ENCODE data around the gene SPATS2. TPM values are rescaled to one million over a fixed set of nuclear protein-coding genes. Genes with fewer than 3 reads are reported as not detected.

SPATS2 gene
- total RNA-seq, 4 donors from 2014 or later = 24.7 to 37.8 (median 30.1) TPM

DNA sequence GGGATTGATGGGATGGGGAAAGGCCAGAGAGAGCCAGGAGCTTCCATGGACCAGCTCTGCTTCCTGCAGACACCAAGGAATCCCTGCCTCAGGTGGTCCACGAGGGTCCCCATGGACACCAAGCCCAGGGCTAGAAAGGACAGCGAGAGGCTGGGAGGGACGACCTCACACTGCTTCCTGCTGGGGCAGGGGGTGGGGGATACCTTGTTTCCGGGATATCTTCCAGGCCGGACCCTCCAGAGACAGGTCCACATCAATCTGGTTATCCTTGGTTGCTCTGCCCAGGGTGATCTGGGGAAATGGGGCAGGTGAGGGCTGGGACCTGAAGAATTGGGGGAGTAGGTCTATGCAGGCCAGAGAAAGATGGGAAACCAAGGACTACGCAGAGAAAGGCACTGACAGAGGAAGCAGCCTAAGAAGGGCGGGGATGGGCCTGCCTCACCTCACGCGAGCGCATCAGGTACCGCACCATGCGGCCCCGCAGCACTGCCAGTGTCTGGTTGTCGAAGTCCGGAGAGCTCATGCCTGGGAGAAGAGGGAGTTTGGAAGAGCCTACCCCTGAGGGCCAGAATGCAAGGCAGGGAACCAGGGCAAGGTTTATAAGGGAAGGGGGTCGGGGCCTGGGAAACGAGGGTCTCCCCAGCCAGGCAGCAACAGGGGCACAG lies 191.9 kb downstream of the SPATS2 start:
- H3K9me3 ChIP-seq = no peaks in the 10 kb centered on the region
- H3K4me3 ChIP-seq (replicated peaks in 1 of 3) = no peak overlapping the region
- TF ChIP-seq, protein P1, sequence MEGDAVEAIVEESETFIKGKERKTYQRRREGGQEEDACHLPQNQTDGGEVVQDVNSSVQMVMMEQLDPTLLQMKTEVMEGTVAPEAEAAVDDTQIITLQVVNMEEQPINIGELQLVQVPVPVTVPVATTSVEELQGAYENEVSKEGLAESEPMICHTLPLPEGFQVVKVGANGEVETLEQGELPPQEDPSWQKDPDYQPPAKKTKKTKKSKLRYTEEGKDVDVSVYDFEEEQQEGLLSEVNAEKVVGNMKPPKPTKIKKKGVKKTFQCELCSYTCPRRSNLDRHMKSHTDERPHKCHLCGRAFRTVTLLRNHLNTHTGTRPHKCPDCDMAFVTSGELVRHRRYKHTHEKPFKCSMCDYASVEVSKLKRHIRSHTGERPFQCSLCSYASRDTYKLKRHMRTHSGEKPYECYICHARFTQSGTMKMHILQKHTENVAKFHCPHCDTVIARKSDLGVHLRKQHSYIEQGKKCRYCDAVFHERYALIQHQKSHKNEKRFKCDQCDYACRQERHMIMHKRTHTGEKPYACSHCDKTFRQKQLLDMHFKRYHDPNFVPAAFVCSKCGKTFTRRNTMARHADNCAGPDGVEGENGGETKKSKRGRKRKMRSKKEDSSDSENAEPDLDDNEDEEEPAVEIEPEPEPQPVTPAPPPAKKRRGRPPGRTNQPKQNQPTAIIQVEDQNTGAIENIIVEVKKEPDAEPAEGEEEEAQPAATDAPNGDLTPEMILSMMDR (IDR thresholded peaks at IDR 0.05) = no peak
- TF ChIP-seq POLR2A (IDR thresholded peaks at IDR 0.05) = no peak
- H3K4me1 ChIP-seq = no peaks in the 10 kb centered on the region
- intact Hi-C loops (cut with DNase I) = no loop called here
- 92 to 93% methylated on average over 16 to 17 of the region's 17 CpGs for WGBS, 2 donors
- peaks cover 56 to 71% of the 10 kb centered on the region in 2 donors for H3K36me3 ChIP-seq
- DNase-seq = no peak
- H3K27me3 ChIP-seq = no peaks in the 10 kb centered on the region
- no peak overlapping the region for H3K27ac ChIP-seq

DNA sequence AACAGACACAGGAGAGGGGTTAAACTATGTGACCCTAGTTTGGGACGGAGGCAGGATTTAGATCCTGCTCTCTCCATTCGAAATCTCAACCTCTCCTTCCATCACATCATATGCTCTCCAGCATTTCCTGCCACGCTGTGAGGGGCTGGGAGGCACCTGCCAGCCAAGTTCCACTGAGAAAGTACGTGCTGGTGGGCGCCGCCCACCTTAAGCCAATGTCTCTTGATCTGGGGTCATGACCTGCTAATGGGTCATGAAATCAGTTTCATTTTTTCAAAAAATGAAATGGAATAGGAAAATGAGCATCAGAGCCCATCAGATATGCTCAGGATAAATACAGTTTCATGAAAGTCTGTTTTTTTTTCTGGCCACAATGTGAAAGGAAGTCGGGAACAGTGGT lies 193.4 kb downstream of the SPATS2 start:
- DNase-seq = no peak
- peaks cover 67 to 79% of the 10 kb centered on the region in 2 donors for H3K36me3 ChIP-seq
- no peaks in the 10 kb centered on the region for H3K4me1 ChIP-seq
- H3K27me3 ChIP-seq = no peaks in the 10 kb centered on the region
- H3K27ac ChIP-seq = no peak overlapping the region
- H3K4me3 ChIP-seq (replicated peaks in 1 of 3) = no peak overlapping the region
- 93 to 98% methylated on average over 7 of the region's 7 CpGs for WGBS, 2 donors
- no peak for TF ChIP-seq POLR2A (IDR thresholded peaks at IDR 0.05)
- TF ChIP-seq, protein P1 (IDR thresholded peaks at IDR 0.05) = no peak
- H3K9me3 ChIP-seq = no peaks in the 10 kb centered on the region
- intact Hi-C loops (cut with DNase I) = no loop called here

DNA sequence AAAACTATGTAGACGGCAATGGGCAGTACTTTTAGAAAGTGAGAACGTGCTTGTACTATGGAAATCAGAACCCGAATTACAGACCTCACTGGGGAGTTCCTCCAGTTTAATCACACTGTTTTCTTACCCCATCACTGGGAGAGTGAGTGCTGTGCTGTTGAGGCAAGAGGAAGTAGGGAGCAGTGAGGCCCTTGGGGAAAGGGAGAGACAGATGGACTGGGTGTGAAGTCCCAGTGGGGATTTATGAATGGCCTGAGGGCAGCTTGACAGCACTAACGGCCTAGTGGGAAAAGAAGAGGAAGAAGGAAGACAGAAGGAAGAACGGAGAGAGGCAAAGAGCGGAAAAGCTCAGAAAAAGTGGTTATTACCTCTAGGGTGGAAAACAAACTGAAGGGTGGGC lies 195.0 kb downstream of the SPATS2 start:
- WGBS, 2 donors = 87 to 89% methylated on average over 6 of the region's 6 CpGs
- no peak overlapping the region for H3K27ac ChIP-seq
- H3K36me3 ChIP-seq = peaks cover 65 to 76% of the 10 kb centered on the region in 2 donors
- DNase-seq = no peak
- no peaks in the 10 kb centered on the region for H3K9me3 ChIP-seq
- no peak for TF ChIP-seq POLR2A (IDR thresholded peaks at IDR 0.05)
- TF ChIP-seq, protein P1 (IDR thresholded peaks at IDR 0.05) = no peak
- no peak overlapping the region for H3K4me3 ChIP-seq (replicated peaks in 1 of 3)
- no peaks in the 10 kb centered on the region for H3K27me3 ChIP-seq
- intact Hi-C loops (cut with DNase I) = no loop called here
- H3K4me1 ChIP-seq = peaks cover 11% of the 10 kb centered on the region in 2 donors

DNA sequence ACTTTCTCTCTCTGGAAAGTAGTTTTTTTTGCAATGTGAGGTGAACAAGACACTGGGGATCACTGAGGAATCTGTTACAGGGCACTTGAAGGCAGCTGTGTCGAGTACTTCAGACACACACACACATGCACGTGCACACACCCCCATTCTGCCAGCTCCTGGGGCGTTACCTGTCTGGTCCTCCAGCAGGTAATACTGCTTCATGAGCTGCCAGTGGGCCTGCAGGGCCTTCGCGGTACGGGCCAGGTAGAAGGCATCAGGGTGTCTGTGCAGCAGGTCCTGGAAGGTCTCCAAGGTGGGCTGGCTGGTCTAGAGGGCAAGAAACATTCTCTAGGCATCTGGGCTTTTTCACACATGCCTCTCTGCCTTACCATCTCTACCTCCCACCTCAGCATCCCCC lies 195.6 kb downstream of the SPATS2 start:
- no peaks in the 10 kb centered on the region for H3K27me3 ChIP-seq
- no peak overlapping the region for H3K27ac ChIP-seq
- 88 to 89% methylated on average over 6 of the region's 6 CpGs for WGBS, 2 donors
- no peaks in the 10 kb centered on the region for H3K9me3 ChIP-seq
- H3K4me1 ChIP-seq = peaks cover 13 to 14% of the 10 kb centered on the region in 2 donors
- intact Hi-C loops (cut with DNase I) = no loop called here
- TF ChIP-seq POLR2A (IDR thresholded peaks at IDR 0.05) = no peak
- TF ChIP-seq, protein P1 (IDR thresholded peaks at IDR 0.05) = no peak
- no peak overlapping the region for H3K4me3 ChIP-seq (replicated peaks in 1 of 3)
- peaks cover 59 to 70% of the 10 kb centered on the region in 2 donors for H3K36me3 ChIP-seq
- no peak for DNase-seq

DNA sequence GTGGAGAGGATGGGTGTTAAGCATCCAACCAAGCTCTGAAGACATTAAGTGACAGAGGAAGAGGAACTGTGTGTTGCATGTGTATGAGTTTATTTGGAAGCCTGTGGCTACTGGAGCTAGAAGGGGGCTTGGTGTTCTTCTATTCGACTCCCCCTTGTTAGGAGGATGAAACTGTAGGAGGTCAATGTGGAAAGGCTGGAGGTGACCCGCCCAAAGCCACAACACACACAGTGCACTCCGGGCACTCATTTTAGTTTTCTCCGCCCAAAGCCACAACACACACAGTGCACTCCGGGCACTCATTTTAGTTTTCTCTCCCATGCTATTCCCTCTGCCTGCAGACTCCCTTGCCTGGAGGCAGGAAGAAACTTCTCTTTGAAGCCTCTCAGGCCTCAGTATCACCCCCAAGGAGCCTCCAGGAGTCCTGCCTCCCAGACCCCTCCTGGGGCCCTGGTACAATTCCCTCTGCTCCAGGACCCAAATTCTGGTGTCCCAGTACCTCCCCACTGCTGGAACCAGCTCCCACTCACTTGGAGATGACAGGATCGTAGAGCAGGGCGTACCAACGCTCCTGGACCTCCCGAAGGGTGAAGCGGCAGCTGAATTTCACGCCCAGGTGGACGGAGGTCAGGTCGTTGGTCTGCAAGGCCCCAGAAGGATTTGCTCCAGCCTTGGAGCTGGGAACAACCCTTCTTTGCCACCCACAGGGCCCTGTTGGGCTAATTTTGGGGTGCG lies 196.9 kb downstream of the SPATS2 start:
- no peaks in the 10 kb centered on the region for H3K27me3 ChIP-seq
- no peak overlapping the region for H3K4me3 ChIP-seq (replicated peaks in 1 of 3)
- intact Hi-C loops (cut with DNase I) = no loop called here
- peaks cover 13 to 18% of the 10 kb centered on the region in 2 donors for H3K4me1 ChIP-seq
- WGBS, 2 donors = 94 to 96% methylated on average over 12 to 14 of the region's 14 CpGs
- H3K36me3 ChIP-seq = peaks cover 48 to 57% of the 10 kb centered on the region in 2 donors
- TF ChIP-seq, protein P1 (IDR thresholded peaks at IDR 0.05) = no peak
- no peak for TF ChIP-seq POLR2A (IDR thresholded peaks at IDR 0.05)
- no peak overlapping the region for H3K27ac ChIP-seq
- H3K9me3 ChIP-seq = no peaks in the 10 kb centered on the region
- DNase-seq = no peak

Data from thyroid gland (tissue), 4 donors.